ENCODE results near the gene KCNA10.

Gene KCNA10

GRCh38 chr1:110526201-110526780 is 7.3 kb upstream of the KCNA10 start:
- no peak overlapping the region for H3K4me3 ChIP-seq (ENCODE audit: low read depth, low read length)
- TF ChIP-seq ZNF202 (tag by site-specific recombination; IDR thresholded peaks at IDR 0.05; ENCODE audit: borderline replicate concordance) (no peak), ZNF704 (tag by site-specific recombination; IDR thresholded peaks at IDR 0.05) (no peak), ZNF169 (tag by site-specific recombination; IDR thresholded peaks at IDR 0.05) (no peak), HOXC10 (CRISPR knock-in tag; IDR thresholded peaks at IDR 0.05) (no peak), ZNF274 (IDR thresholded peaks at IDR 0.05; ENCODE audit: low read length) (no peak), ZNF274 (tag by site-specific recombination; IDR thresholded peaks at IDR 0.05; ENCODE audit: borderline replicate concordance) (no peak), ZFP3 (tag by site-specific recombination; IDR thresholded peaks at IDR 0.05; ENCODE audit: low read depth) (no peak), ZNF280D (tag by site-specific recombination; IDR thresholded peaks at IDR 0.05) (no peak), SP7 (tag by site-specific recombination; IDR thresholded peaks at IDR 0.05) (no peak), HOXA7 (CRISPR knock-in tag; IDR thresholded peaks at IDR 0.05; ENCODE audit: borderline replicate concordance) (no peak), ZNF433 (tag by site-specific recombination; IDR thresholded peaks at IDR 0.05; ENCODE audit: low read depth) (no peak), ZNF157 (tag by site-specific recombination; IDR thresholded peaks at IDR 0.05) (no peak), ZFHX2 (tag by site-specific recombination; conservative IDR thresholded peaks at IDR 0.05) (no peak), AEBP2 (tag by site-specific recombination; IDR thresholded peaks at IDR 0.05; ENCODE audit: borderline replicate concordance) (no peak), SCRT2 (tag by site-specific recombination; IDR thresholded peaks at IDR 0.05) (no peak), ATF2 (tag by site-specific recombination; IDR thresholded peaks at IDR 0.05; ENCODE audit: low read depth) (no peak), ZSCAN23 (tag by site-specific recombination; IDR thresholded peaks at IDR 0.05) (no peak), ZNF785 (tag by site-specific recombination; IDR thresholded peaks at IDR 0.05) (no peak), TCF7L2 (IDR thresholded peaks at IDR 0.05; ENCODE audit: borderline replicate concordance, low read depth, low read length) (no peak), ZNF76 (tag by site-specific recombination; IDR thresholded peaks at IDR 0.05; ENCODE audit: borderline replicate concordance, low read depth) (no peak), ZNF645 (tag by site-specific recombination; IDR thresholded peaks at IDR 0.05) (no peak)
- H3K27ac ChIP-seq (ENCODE audit: extremely low read depth, low read depth, low read length): no peak overlapping the region
- no peaks in the 10 kb centered on the region for H3K9me3 ChIP-seq (ENCODE audit: control insufficient read depth, insufficient read depth, low read depth, low read length)
- CTCF ChIA-PET: interaction anchor here (0.6 to 11.3 kb wide), 12 partner anchors 10 to 522 kb away, joined by 3 to 113 read pairs (median 8); no protein-coding TSS in a partner anchor
- POLR2A ChIA-PET: no interaction called here
- H3K4me1 ChIP-seq (ENCODE audit: control insufficient read depth, insufficient read depth, low read length): no peaks in the 10 kb centered on the region
- H3K36me3 ChIP-seq (ENCODE audit: control insufficient read depth in 2 of 2, insufficient read depth in 1 of 2, low read length in 2 of 2): no peaks in the 10 kb centered on the region
